NCI-H2196 treated with DMSO at 0.1 percent for 48 hours (cell line): Measurements from ENCODE around the gene RBM17.
"Not testable (repeated sequence)": the region's sequence is repeated elsewhere in the genome, so short reads cannot be mapped to it uniquely, and the experiment has no call there.

Source experiments
- DNase-seq: peaks from one replicate; lab custom pipeline; 2025; ENCODE audit not compliant: unreplicated experiment; lab: John Stamatoyannopoulos, UW

RBM17 gene

GRCh38 chr10:6108631-6109443 lies 20.0 kb downstream of the RBM17 start:
- DNase-seq: no peak

- no peak for DNase-seq
Measured at GRCh38 chr10:6109444-6109775, 20.6 kb downstream of the RBM17 start.

GRCh38 chr10:6110136-6110535 lies 21.3 kb downstream of the RBM17 start:
- no peak for DNase-seq

GRCh38 chr10:6112893-6113292 lies 24.1 kb downstream of the RBM17 start:
- no peak for DNase-seq

GRCh38 chr10:6114299-6114698 lies 25.5 kb downstream of the RBM17 start:
- no peak for DNase-seq

GRCh38 chr10:6114805-6115341 lies 26.0 kb downstream of the RBM17 start:
- DNase-seq: no peak

- DNase-seq: no peak
Measured at GRCh38 chr10:6115411-6115810, 26.6 kb downstream of the RBM17 start.

GRCh38 chr10:6115824-6116350 lies 27.1 kb downstream of the RBM17 start:
- no peak for DNase-seq

- no peak for DNase-seq
Measured at GRCh38 chr10:6116806-6117205, 28.0 kb downstream of the RBM17 start.

- no peak for DNase-seq
Measured at GRCh38 chr10:6117711-6118110, 28.9 kb downstream of the RBM17 start.

GRCh38 chr10:6119423-6119822 lies 30.6 kb downstream of the RBM17 start:
- DNase-seq: no peak

- DNase-seq: no peak
Measured at GRCh38 chr10:6119962-6120361, 31.1 kb downstream of the RBM17 start.

GRCh38 chr10:6120691-6121090 lies 31.9 kb downstream of the RBM17 start:
- no peak for DNase-seq

GRCh38 chr10:6121146-6121545 lies 32.3 kb downstream of the RBM17 start:
- DNase-seq: no peak

GRCh38 chr10:6123532-6123931 lies 34.7 kb downstream of the RBM17 start:
- no peak for DNase-seq

- DNase-seq: no peak
Measured at GRCh38 chr10:6124666-6125065, 35.8 kb downstream of the RBM17 start.

GRCh38 chr10:6127461-6127860 lies 38.6 kb downstream of the RBM17 start:
- not testable (repeated sequence) for DNase-seq

GRCh38 chr10:6128087-6128486 lies 39.3 kb downstream of the RBM17 start:
- no peak for DNase-seq

GRCh38 chr10:6128591-6129251 lies 39.9 kb downstream of the RBM17 start:
- no peak for DNase-seq

GRCh38 chr10:6130848-6131470 lies 42.1 kb downstream of the RBM17 start:
- no peak for DNase-seq

- DNase-seq: no peak
Measured at GRCh38 chr10:6133331-6134098, 44.7 kb downstream of the RBM17 start.
